PFSK-1 (cell line): Measurements from ENCODE around the gene OGFOD3.

ENCODE experiments used
- POLR2AphosphoS5 ChIP-seq: IDR thresholded peaks from 2 replicates; pipeline ENCODE4 v1.6.1; 2012; ENCODE audit warnings: low read depth, mild to moderate bottlenecking, control low read depth, low read length, moderate library complexity
- REST ChIP-seq, 2 experiments: IDR thresholded peaks; 2 replicates each; pipeline versions ENCODE4 v1.6.1 to v1.8.0; 2011 to 2012; ENCODE audit warnings: low read depth in 2 of 2, low read length in 2 of 2, control low read depth in 1 of 2, inconsistent platforms in 1 of 2, mild to moderate bottlenecking in 1 of 2, moderate library complexity in 1 of 2; ENCODE audit not compliant: insufficient read depth in 1 of 2
- SIN3A ChIP-seq: IDR thresholded peaks from 2 replicates; pipeline ENCODE4 v1.6.1; 2012; ENCODE audit warnings: mild to moderate bottlenecking, low read length, moderate library complexity, borderline replicate concordance; ENCODE audit not compliant: insufficient read depth
- TAF1 ChIP-seq: IDR thresholded peaks from 2 replicates; pipeline ENCODE4 v1.6.1; 2012; ENCODE audit warnings: low read length, control low read depth, borderline replicate concordance; ENCODE audit not compliant: insufficient read depth

DNA sequence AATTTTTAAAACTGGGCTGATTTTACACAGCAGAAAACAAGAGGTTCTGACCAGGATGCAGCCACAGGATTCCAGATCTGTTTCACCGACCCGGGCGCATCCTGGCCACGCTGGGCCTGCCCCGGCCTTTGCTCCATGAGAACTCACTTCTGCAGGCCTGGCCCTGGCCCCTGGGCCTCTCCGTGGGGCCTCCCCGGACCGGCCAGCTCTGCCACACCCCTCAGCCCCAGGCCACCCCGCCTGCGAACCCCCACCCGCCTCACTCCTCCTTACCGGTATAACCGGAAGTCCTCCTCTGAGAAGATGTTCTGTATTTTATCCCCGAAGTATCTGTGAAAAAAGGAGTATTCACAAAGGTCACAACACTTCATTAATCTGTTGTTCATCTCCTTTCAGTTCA lies 13.3 kb downstream of the OGFOD3 start:
- no peak for TF ChIP-seq TAF1
- TF ChIP-seq POLR2AphosphoS5, result no peak
- no peak for TF ChIP-seq SIN3A
- no peak for TF ChIP-seq REST (IDR thresholded peaks at IDR 0.05; ENCODE audit: insufficient read depth in 1 of 2, low read depth in 2 of 2, low read length in 2 of 2)
